Esophagus squamous epithelium (tissue), 5 donors: ENCODE measurements around the gene ADGRB3. TPM values are rescaled to one million over a fixed set of nuclear protein-coding genes. Genes with fewer than 3 reads are reported as not detected.
"Not testable (repeated sequence)": the region's sequence is repeated elsewhere in the genome, so short reads cannot be mapped to it uniquely, and the experiment has no call there.

Experiments
- DNase-seq: peaks from one replicate; lab custom pipeline; 2025; lab: John Stamatoyannopoulos, UW
- H3K27ac ChIP-seq, 4 donors: fragments of 200-600 bp; sonication (generic); one replicate each; pipeline ENCODE4 v1.5.1; 2016 to 2019; ENCODE audit warnings: mild to moderate bottlenecking in 1 of 4
- H3K27me3 ChIP-seq, 4 donors: fragments of 200-600 bp; sonication (generic); 1 replicate in 3 of 4; 2 replicates in 1 of 4; pipeline versions ENCODE4 v1.5.1 to v1.6.0; 2017 to 2021; ENCODE audit warnings: antibody characterized with exemption in 1 of 4
- H3K36me3 ChIP-seq, 3 donors: fragments of 200-600 bp; sonication (generic); one replicate each; pipeline ENCODE4 v1.5.1; 2016 to 2019
- H3K4me1 ChIP-seq, 3 donors: fragments of 200-600 bp; sonication (generic); one replicate each; pipeline ENCODE4 v1.5.1; 2017 to 2019
- H3K4me3 ChIP-seq, 4 donors: fragments of 200-600 bp; sonication (generic); 1 replicate in 3 of 4; 2 replicates in 1 of 4; pipeline ENCODE4 v1.5.1; 2016 to 2019; ENCODE audit warnings: mild to moderate bottlenecking in 2 of 4, moderate library complexity in 1 of 4
- H3K9me3 ChIP-seq, 3 donors: fragments of 200-600 bp; sonication (generic); one replicate each; pipeline ENCODE4 v1.5.1; 2016 to 2019
- CTCF ChIP-seq, 6 experiments: fragments of 450-650 bp in 4 of 6; fragments of 200-600 bp in 2 of 6; sonication (generic) in 2 of 6; IDR thresholded peaks; one replicate each; pipeline ENCODE4 v1.5.1; 2016 to 2019; ENCODE audit warnings: antibody characterized with exemption in 6 of 6, mild to moderate bottlenecking in 4 of 6, moderate library complexity in 4 of 6
- POLR2A ChIP-seq, 4 donors: fragments of 450-650 bp; IDR thresholded peaks; one replicate each; pipeline ENCODE4 v1.6.1; 2017; ENCODE audit warnings: antibody characterized with exemption in 4 of 4, mild to moderate bottlenecking in 4 of 4, moderate library complexity in 3 of 4
- WGBS, 2 donors: methylation state at CpG; one replicate each; pipeline ENCODE4 v1.1.5; 2018; 5-methylcytosine and 5-hydroxymethylcytosine counted together
- intact Hi-C: fragments of 100-400 bp; cut with DNase I; formaldehyde crosslinking; loops from one replicate; pipeline ENCODE4 v1.15.0; 2022
- total RNA-seq, 4 donors: library from RNA; depleted of rRNA; stranded (reverse); fragments of >200 nt; gene quantifications; one replicate each; pipeline ENCODE4 v1.1.0, GENCODE V29; 2016
- donor health status: DM: yes; HTN: yes; CAD: no.

The ADGRB3 gene
- total RNA-seq, 4 donors from 2014 or later: 0.04 to 1.1 (median 0.32) TPM

GRCh38 chr6:68779366-68779765 lies 144.3 kb downstream of the ADGRB3 start:
- WGBS, 2 donors: 35 to 38% methylated on average over 2 of the region's 2 CpGs
- H3K4me3 ChIP-seq: no peak overlapping the region
- TF ChIP-seq POLR2A (IDR thresholded peaks at IDR 0.05): no peak
- TF ChIP-seq CTCF (IDR thresholded peaks at IDR 0.05): no peak
- H3K9me3 ChIP-seq: no peaks in the 10 kb centered on the region
- DNase-seq: no peak
- H3K4me1 ChIP-seq: no peaks in the 10 kb centered on the region
- no peaks in the 10 kb centered on the region for H3K36me3 ChIP-seq
- no peak overlapping the region for H3K27ac ChIP-seq
- intact Hi-C loops: no loop called here
- no peaks in the 10 kb centered on the region for H3K27me3 ChIP-seq

GRCh38 chr6:68790128-68790527 lies 155.0 kb downstream of the ADGRB3 start:
- H3K4me3 ChIP-seq, H3K27me3 ChIP-seq, H3K36me3 ChIP-seq, H3K9me3 ChIP-seq, intact Hi-C loops, H3K27ac ChIP-seq, H3K4me1 ChIP-seq, DNase-seq: not testable (repeated sequence)
- 40 to 62% methylated on average over 1 to 4 of the region's 6 CpGs for WGBS, 2 donors

GRCh38 chr6:68814976-68815375 lies 179.9 kb downstream of the ADGRB3 start:
- H3K4me1 ChIP-seq, H3K36me3 ChIP-seq, H3K27me3 ChIP-seq, H3K27ac ChIP-seq, H3K4me3 ChIP-seq, H3K9me3 ChIP-seq, DNase-seq, intact Hi-C loops: not testable (repeated sequence)
- WGBS, 2 donors: 55 to 61% methylated on average over 5 of the region's 5 CpGs

GRCh38 chr6:68826501-68826900 lies 191.4 kb downstream of the ADGRB3 start:
- no peak overlapping the region for H3K4me3 ChIP-seq
- DNase-seq: no peak
- H3K4me1 ChIP-seq: no peaks in the 10 kb centered on the region
- no peaks in the 10 kb centered on the region for H3K9me3 ChIP-seq
- no peak overlapping the region for H3K27ac ChIP-seq
- intact Hi-C loops: no loop called here
- H3K36me3 ChIP-seq: no peaks in the 10 kb centered on the region
- no peak for TF ChIP-seq CTCF (IDR thresholded peaks at IDR 0.05)
- TF ChIP-seq POLR2A (IDR thresholded peaks at IDR 0.05): no peak
- no peaks in the 10 kb centered on the region for H3K27me3 ChIP-seq

- no peak for DNase-seq
- Histone ChIP-seq H3K36me3 (no peaks in the 10 kb centered on the region), H3K27me3 (no peaks in the 10 kb centered on the region), H3K27ac (no peak overlapping the region), H3K4me3 (no peak overlapping the region), H3K4me1 (no peaks in the 10 kb centered on the region), H3K9me3 (no peaks in the 10 kb centered on the region)
- 56 to 63% methylated on average over 5 of the region's 5 CpGs for WGBS, 2 donors
- intact Hi-C loops: no loop called here
- no peak for TF ChIP-seq POLR2A (IDR thresholded peaks at IDR 0.05)
- TF ChIP-seq CTCF (IDR thresholded peaks at IDR 0.05): no peak
Observed at GRCh38 chr6:68834551-68834950, 199.5 kb downstream of the ADGRB3 start.

- Histone ChIP-seq H3K4me1 (no peaks in the 10 kb centered on the region), H3K9me3 (no peaks in the 10 kb centered on the region), H3K36me3 (no peaks in the 10 kb centered on the region), H3K27me3 (no peaks in the 10 kb centered on the region), H3K4me3 (no peak overlapping the region), H3K27ac (no peak overlapping the region)
- no peak for TF ChIP-seq POLR2A (IDR thresholded peaks at IDR 0.05)
- TF ChIP-seq CTCF (IDR thresholded peaks at IDR 0.05): no peak
- DNase-seq: no peak
- intact Hi-C loops: no loop called here
Observed at GRCh38 chr6:68838571-68838970, 203.5 kb downstream of the ADGRB3 start.
